H1 (cell line): ENCODE data around the gene UBR2. TPM values are rescaled to one million over a fixed set of nuclear protein-coding genes. Genes with fewer than 3 reads are reported as not detected.

Experiments
- BACH1 ChIP-seq: IDR thresholded peaks from 2 replicates; pipeline ENCODE4 v1.6.1; 2012; ENCODE audit warnings: low read length, improper control_type of control experiment
- CHD2 ChIP-seq: IDR thresholded peaks from 2 replicates; pipeline ENCODE4 v1.6.1; 2012; ENCODE audit warnings: low read length, improper control_type of control experiment
- CREB1 ChIP-seq: IDR thresholded peaks from 2 replicates; pipeline ENCODE4 v1.6.1; 2012; ENCODE audit warnings: inconsistent platforms
- FOSL1 ChIP-seq: IDR thresholded peaks from 2 replicates; pipeline ENCODE4 v1.6.1; 2011; ENCODE audit warnings: mild to moderate bottlenecking, low read depth, low read length, moderate library complexity; ENCODE audit not compliant: insufficient read depth
- POU5F1 ChIP-seq: IDR thresholded peaks from 2 replicates; pipeline ENCODE4 v1.6.1; 2011; ENCODE audit warnings: low read depth, mild to moderate bottlenecking, low read length, moderate library complexity
- polyA plus RNA-seq, 7 experiments: library from polyadenylated mRNA; depleted of rRNA in 3 of 7; stranded (reverse) in 5 of 7; unstranded in 2 of 7; fragments of >200 nt in 5 of 7; fragments of 200-250 nt in 2 of 7; gene quantifications; 1 replicate in 5 of 7; 2 replicates in 1 of 7; 4 replicates in 1 of 7; pipeline versions ENCODE4 v1.2.1 to v1.2.3, GENCODE V29; 2011 to 2013; ENCODE audit warnings: missing spikeins in 2 of 7, mixed read lengths in 2 of 7
- total RNA-seq: library from RNA; stranded (reverse); fragmentation: NEBNext Ultra II Directional; extraction: Animal tissue kit (Norgen Biotek cat#: 25700); gene quantifications from 2 replicates; pipeline ENCODE4 v1.2.1, GENCODE V29; 2021

The UBR2 gene
- total and polyA plus RNA-seq, 2 of the 8 experiments (the other 6 are each of a cell fraction or from before 2014, with no cell fraction given) = 6.5 to 19.5 TPM

DNA sequence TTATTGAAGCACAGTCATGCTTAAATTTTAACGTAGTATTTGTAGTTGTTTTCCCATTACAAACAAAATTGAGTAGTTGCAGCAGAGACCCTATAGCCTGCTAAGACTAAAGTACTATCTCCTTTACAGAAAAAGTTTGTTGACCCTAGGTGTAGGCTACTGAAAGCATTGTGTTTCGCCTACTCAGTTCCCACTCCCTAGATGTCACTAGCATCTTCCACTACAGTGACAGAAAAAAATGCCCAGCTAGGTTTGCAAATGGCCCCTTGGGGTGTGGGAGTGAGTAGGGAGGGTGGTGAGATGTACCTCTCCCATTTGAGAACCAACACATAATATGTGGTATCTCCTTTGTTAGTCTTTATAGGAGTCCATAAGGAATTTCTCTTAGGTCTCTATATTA is 34.5 kb downstream of the UBR2 start (continued):
- no peak for TF ChIP-seq CREB1
- TF ChIP-seq POU5F1 = no peak
- no peak for TF ChIP-seq BACH1
- no peak for TF ChIP-seq FOSL1
- TF ChIP-seq CHD2 = no peak
